ENCODE data around the gene RHBG.

Gene RHBG

GRCh38 chr1:156428746-156429288 lies 59.8 kb downstream of the RHBG start:
- DNase-seq, result no peak

GRCh38 chr1:156429313-156430060 lies 60.5 kb downstream of the RHBG start:
- no peak for DNase-seq

- no peak for DNase-seq
These were observed 61.3 kb downstream of the RHBG start for GRCh38 chr1:156430303-156430702.

- no peak for DNase-seq
These were observed 61.9 kb downstream of the RHBG start for GRCh38 chr1:156430866-156431265.

GRCh38 chr1:156431366-156431765 lies 62.4 kb downstream of the RHBG start:
- DNase-seq, result no peak

- DNase-seq, result no peak
These were observed 63.0 kb downstream of the RHBG start for GRCh38 chr1:156431769-156432668.

- DNase-seq, result no peak
These were observed 63.6 kb downstream of the RHBG start for GRCh38 chr1:156432669-156433018.

GRCh38 chr1:156433032-156433431 lies 64.0 kb downstream of the RHBG start:
- no peak for DNase-seq

- no peak for DNase-seq
These were observed 64.6 kb downstream of the RHBG start for GRCh38 chr1:156433602-156434001.
